PFSK-1 (cell line): ENCODE measurements around the gene XCL2.

Source experiments
- FOXP2 ChIP-seq: optimal IDR thresholded peaks from 2 replicates; pipeline ENCODE3; 2011; ENCODE audit warnings: borderline replicate concordance, control low read depth, inconsistent platforms; ENCODE audit not compliant: insufficient read depth; ENCODE audit errors: extremely low read length, extremely low read depth
- POLR2AphosphoS5 ChIP-seq: IDR thresholded peaks from 2 replicates; pipeline ENCODE4 v1.6.1; 2012; ENCODE audit warnings: low read depth, mild to moderate bottlenecking, control low read depth, low read length, moderate library complexity
- REST ChIP-seq, 2 experiments: IDR thresholded peaks; 2 replicates each; pipeline versions ENCODE4 v1.6.1 to v1.8.0; 2011 to 2012; ENCODE audit warnings: low read depth in 2 of 2, low read length in 2 of 2, control low read depth in 1 of 2, inconsistent platforms in 1 of 2, mild to moderate bottlenecking in 1 of 2, moderate library complexity in 1 of 2; ENCODE audit not compliant: insufficient read depth in 1 of 2
- SIN3A ChIP-seq: IDR thresholded peaks from 2 replicates; pipeline ENCODE4 v1.6.1; 2012; ENCODE audit warnings: mild to moderate bottlenecking, low read length, moderate library complexity, borderline replicate concordance; ENCODE audit not compliant: insufficient read depth
- TAF1 ChIP-seq: IDR thresholded peaks from 2 replicates; pipeline ENCODE4 v1.6.1; 2012; ENCODE audit warnings: low read length, control low read depth, borderline replicate concordance; ENCODE audit not compliant: insufficient read depth

DNA sequence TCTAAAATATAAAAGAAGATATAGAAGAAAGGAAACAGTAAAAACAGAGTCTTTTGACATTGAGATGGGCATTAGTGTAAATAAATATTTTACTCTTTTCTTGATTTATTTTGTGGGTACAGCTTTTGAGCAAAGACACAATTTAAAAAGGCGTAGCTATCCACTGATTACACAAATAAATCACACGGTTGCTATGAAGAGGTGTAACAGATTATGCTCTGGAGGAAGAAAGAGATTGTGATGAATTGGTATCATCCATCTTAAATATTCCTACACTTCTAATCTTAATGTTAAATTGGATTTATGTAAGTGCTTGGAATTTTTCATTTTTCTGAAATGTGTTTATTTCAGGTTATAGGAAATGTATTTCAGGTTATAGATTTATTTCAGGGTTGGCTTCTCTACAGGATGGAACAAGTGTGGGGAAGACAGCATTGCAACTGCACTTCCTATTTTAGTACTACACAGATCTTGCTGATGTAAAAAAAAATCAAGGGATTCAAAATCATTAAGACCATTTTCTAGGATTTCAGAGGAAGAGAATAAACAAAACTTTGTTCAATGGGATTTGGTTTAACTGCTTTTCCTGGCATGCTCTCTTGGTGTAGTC lies 47.9 kb upstream of the XCL2 start:
- TF ChIP-seq REST (IDR thresholded peaks at IDR 0.05; ENCODE audit: insufficient read depth in 1 of 2, low read depth in 2 of 2, low read length in 2 of 2) (no peak), SIN3A (no peak), TAF1 (no peak), POLR2AphosphoS5 (no peak), FOXP2 (no peak)
